GM08714 (cell line): ENCODE results near the gene SNCAIP.
"Not testable (repeated sequence)": the region's sequence is repeated elsewhere in the genome, so short reads cannot be mapped to it uniquely, and the experiment has no call there.

Experiments used
- H3K4me3 ChIP-seq: fragments of 200-500 bp; sonication (Bioruptor generic); 2 replicates; pipeline ENCODE4 v1.5.1; 2014; ENCODE audit warnings: mild to moderate bottlenecking, low read length, inconsistent platforms
- ZNF274 ChIP-seq: IDR thresholded peaks from 2 replicates; pipeline ENCODE4 v1.6.1; 2012; ENCODE audit warnings: mild to moderate bottlenecking, low read depth, low read length

The SNCAIP gene

DNA sequence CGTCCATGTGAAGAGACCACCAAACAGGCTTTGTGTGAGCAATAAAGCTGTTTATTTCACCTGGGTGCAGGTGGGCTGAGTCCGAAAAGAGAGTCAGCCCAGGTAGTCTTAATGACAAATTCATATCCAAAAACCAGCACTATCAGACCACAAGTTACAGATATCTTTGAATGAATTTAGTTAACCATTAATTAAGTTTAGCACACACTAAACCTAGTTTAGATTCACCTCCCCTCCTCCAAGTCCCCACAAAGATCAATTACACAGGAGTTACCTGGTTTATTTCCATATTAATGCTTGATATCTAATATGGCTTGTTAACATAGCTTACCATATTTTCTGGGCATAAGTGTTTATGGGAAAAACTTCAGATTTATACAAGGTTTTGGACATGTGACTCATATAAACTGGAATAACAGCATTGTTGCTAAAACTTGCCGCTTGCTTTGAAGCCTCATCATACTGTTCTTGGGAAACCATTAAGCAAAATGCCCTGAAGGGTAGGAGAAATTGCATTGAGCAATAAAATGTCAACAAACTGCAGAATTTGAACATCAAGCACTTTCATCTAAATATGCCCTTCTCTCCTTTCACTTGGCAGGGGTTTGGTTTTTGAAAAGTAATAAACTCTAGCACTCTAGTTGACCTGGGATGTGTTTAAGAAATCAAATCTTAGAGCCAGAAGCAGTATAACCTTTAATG lies 166.9 kb downstream of the SNCAIP start:
- TF ChIP-seq ZNF274: no peak
- H3K4me3 ChIP-seq: no peak overlapping the region

DNA sequence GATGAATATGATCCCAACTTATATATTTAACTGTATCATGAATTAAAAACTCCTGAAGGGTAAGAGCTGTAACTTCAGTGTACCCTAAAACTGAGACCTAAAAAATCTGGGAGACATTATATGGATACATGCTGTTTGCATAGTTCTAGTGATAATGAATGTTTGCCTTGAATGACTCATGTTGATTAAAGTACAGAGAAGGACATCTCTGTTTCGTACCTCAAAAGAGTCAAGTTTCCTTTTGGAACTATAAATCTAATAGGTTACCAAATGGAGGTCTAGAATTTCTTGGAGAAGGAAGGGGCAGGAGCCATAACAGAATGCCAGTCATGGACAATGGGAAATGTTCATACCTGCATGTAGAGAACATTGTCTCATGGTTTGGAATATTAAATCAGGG lies 168.1 kb downstream of the SNCAIP start:
- no peak for TF ChIP-seq ZNF274
- no peak overlapping the region for H3K4me3 ChIP-seq

DNA sequence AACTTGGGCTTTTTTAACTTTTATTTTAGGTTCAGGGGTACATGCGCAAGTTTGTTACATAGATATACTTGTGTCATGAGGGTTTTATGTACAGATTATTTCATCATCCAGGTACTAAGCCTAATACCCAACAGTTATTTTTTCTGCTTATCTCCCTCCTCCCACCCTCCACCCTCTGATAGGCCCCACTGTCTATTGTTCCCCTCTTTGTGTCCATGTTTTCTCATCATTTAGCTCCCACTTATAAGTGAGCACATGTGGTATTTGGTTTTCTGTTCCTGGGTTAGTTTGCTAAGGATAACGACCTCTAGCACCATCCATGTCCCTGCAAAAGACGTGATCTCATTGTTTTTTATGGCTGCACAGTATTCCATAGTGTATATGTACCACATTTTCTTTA lies 172.1 kb downstream of the SNCAIP start:
- no peak for TF ChIP-seq ZNF274
- H3K4me3 ChIP-seq: no peak overlapping the region

DNA sequence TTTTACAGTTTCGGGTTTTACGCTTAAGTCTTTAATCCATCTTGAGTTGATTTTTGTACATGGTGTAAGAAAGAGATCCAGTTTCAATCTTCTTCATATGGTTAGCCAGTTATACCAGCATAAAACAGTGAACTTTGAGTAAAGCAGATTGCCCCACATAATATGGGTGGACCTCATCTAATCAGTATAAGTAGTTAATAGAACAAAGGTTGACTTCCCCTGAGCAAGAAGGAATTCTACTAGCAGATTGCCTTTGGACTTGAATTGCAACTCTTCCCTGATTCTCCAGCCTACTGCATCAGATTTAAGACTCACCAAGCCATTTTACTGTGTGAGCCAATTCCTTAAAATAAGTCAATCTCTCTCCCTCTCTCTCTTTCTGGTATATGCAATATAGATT lies 173.2 kb downstream of the SNCAIP start:
- no peak overlapping the region for H3K4me3 ChIP-seq
- no peak for TF ChIP-seq ZNF274

DNA sequence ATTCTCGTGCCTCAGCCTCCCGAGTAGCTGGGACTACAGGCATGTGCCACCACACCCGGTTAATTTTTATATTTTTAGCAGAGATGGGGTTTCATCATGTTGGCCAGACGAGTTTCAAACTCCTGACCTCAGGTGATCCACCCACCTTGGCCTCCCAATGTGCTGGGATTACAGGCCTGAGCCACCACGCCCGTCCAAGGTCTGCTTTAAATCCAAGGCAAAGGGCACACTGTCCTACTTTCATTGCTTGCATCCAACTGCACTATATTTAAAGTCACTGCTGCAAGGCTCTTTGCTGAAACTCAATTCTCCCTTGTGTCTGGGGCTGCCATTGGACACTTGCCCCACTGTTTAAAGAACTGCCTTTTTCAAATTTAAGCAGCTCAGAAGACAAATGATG lies 174.6 kb downstream of the SNCAIP start:
- H3K4me3 ChIP-seq: not testable (repeated sequence)

DNA sequence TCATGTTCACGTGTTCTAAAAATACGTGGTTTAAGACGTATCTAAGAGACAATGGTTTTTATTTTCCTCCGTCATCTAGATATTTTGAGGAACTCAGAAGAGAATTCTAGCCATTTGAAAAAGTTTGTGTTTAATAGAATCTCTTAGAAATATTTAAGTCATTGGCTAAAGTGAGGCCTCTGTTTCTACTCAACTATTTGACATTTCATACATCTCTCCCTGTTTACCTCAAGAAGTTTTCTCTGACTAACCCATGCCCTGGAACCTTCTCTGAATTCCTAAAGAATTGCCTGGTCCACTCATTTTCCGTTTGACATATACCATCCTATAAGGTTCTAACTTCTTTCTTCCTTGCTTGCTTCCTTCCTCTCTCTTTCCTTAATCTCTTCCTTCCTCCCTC lies 178.7 kb downstream of the SNCAIP start:
- no peak for TF ChIP-seq ZNF274
- H3K4me3 ChIP-seq: no peak overlapping the region

DNA sequence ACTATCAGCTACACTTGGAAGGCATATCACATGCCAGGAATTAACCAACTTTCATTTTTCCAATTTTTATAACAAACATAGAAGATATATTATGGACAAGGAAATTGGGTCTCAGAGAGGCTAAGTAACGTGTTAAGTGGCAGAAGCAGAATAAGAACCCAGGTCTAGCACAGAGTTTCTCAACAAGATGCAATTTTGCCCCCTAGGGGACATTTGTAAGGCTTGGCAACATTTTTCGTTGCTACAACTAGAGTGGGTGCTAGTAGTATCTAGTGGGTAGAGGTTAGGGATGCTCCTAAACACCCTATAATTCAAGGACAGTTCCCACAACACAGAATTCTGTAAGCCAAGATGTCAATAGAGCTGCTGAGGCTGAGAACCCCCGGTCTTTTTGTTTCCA lies 180.6 kb downstream of the SNCAIP start:
- H3K4me3 ChIP-seq: no peak overlapping the region
- no peak for TF ChIP-seq ZNF274

DNA sequence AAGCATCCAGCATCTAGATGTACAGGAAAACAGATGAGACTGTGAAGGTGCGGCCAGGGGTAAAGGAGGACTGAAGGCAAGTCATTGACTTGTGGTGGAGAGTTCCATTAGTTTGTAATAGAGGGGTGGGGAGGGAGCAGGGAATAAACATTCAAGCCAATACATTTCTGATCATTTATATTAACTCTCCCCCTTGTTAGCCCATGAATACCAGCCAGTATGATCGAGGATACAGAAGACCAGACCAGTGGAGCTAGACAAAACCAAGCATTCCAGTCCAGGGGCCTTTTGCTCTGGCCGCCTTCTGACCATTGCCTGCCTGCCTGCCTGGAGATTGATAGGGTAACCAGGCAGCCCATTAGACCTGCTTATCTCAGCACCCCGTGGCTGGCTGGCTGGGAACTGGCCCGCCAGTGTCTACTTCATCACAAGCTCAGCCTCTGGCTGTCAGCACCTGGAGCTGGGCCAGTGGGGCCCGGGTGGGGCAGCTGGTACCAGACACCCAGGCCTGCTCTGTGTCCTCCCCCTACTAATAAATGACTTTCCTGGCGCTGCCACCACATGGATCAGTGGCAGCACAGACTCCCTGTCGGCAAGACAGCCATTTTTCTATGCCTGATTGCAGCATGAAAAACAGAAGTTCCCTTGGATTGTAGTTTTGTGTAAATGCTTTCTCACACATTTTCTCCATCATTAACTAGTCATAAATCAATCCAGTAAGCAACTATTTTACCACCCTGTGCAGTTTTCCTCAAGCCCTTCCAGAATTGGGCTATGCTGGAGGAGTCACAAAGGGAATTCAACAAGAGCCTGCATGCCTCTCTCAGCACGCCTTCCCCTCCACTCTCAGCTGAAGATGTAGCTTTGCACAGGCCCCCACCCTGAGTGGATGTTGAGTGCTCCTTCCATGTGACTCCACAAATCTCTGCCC lies 181.3 kb downstream of the SNCAIP start:
- no peak for TF ChIP-seq ZNF274
- H3K4me3 ChIP-seq: no peak overlapping the region

DNA sequence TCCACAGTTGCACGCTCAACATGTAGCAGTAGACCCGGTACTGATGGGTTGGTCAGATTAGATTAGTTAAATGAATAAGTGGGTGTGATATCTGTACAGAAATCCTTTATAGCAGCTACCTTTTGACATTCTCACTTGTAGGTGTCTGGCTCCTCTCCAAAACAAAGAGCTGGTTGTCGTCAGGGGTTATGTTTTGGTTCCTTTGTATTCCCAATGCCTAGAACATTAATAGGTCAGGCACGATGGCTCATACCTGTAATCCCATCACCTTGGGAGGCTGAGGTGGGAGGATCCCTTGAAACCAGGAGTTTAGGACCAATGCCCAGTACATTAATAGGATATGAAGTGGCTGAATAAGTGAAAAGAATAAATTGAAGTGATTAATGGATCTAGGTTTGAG lies 182.1 kb downstream of the SNCAIP start:
- TF ChIP-seq ZNF274: no peak
- H3K4me3 ChIP-seq: no peak overlapping the region

DNA sequence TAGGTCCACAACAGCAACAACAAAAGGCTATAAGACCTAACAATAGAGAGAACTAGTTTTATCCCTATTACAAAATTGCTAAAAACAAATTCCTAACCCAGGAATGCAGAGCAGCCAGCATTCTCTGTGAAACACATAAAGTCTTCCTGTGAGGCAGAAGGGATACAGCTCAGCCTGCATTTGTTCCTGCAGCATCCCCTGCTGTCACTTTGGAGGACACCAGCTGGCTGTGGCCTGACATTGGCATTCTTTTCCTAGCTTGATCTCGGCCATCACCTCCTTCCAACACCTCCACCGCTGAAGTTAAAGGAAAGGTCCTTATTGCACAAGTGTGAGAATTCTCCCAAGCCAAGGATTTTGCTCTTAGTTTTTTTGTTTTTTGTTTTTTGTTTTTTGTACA lies 186.1 kb downstream of the SNCAIP start:
- H3K4me3 ChIP-seq: no peak overlapping the region
- no peak for TF ChIP-seq ZNF274

DNA sequence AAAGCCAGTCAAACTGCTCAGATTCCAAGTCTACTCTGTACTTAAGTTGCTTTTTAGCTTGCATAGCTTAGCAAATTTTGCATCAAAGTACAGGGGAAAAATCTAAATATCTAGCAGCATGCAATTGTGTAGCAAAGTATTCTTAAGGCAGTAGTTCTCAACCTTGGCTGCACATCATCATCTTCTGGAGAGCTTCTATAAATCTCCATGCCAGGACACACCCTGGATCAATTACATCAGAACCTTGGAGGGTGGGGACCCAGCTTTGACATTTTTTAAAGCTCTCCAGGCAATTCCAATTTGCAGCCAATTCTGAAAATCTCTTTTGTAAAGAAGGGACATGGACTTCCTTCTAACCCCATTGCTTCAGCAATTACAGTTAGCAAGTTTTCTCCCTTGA lies 187.5 kb downstream of the SNCAIP start:
- no peak overlapping the region for H3K4me3 ChIP-seq
- TF ChIP-seq ZNF274: no peak

DNA sequence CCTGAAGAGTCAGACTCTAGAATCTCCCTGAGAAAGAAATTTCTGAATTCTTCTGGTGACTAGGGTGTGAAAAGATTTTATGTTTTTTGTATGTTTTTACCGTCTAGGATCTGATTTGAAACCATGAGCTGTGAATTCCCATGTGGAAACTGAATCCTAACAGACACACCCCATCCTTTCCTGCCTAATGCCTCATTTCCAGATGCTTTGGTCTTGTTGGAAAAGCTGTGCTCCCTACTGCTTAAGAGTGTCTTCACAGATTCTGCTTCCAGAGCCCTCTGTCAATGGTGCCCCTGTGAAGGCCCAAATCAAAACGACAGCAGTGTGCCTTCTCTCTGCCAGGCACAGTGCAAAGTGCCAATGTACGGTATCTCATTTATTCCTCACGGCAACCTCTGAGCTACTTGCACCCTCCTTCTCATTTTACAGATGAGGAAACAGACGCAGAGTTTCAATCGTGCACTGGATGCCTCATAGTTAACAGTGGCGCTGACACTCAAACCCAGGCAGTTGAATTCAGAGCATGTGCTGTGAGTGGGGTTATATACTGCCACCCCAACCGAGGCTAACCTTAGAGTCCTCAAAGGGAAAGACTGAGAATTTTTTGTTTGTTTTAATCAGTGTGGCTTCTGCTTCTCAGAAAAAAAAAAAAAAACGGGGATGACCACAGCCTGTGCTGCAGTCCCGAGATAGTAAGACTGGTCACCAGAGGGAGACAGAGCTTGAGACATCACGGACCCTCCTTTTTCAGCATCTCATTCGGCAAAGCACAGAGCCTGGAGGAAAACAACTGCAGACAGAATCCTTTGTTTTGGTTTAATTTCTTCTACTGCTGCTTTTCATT lies 188.4 kb downstream of the SNCAIP start:
- no peak overlapping the region for H3K4me3 ChIP-seq
- no peak for TF ChIP-seq ZNF274

DNA sequence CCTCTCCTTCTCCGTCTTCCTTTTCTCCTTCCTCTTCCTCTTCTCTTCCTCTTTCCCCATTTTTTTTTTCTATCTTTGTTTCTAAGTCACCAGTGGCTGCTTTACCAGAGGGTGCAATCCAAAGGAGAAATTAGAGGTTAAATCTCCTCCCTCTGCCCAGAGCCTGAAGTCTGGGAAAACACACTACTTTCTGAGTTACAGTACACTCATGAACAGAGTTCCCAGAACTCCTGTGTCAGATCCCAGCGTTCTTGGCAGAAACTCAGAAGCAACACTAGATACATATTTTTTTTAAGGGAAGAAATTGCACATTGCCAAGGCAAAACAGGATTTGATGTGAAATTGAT lies 189.0 kb downstream of the SNCAIP start:
- H3K4me3 ChIP-seq: no peak overlapping the region
- TF ChIP-seq ZNF274: no peak

DNA sequence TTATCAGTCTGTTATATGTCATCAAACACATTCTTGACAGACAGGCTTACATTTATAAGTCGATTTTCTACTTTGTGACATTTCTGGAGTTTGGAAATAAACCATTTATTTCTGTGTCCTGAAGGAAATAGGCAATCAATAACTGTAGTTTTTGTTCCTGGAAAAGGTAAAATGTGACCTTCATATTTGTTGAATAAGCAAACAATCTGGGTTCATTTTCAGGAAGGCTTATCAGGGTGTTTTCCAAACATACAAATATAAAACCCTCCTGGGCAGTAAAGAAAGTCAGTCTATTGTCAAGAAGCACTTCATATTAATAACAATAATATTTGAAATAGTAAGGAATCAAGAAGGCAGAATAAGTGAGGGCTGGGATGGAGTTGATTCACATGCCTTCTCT lies 195.0 kb downstream of the SNCAIP start:
- no peak for TF ChIP-seq ZNF274

More for the DNA sequence above, 195.0 kb downstream of the SNCAIP start:
- H3K4me3 ChIP-seq: no peak overlapping the region
